Keratinocyte (primary cell): Measurements from ENCODE around the gene IGF2BP2.

ENCODE experiments used
- CTCF ChIP-seq, 3 experiments: IDR thresholded peaks in 1 of 3; conservative IDR thresholded peaks in 1 of 3; optimal IDR thresholded peaks in 1 of 3; 2 replicates in 2 of 3; 3 replicates in 1 of 3; pipeline versions ENCODE3 to v1.5.1; 2011; ENCODE audit warnings: low read length in 3 of 3, mild to moderate bottlenecking in 3 of 3, moderate library complexity in 2 of 3, control low read depth in 1 of 3, inconsistent platforms in 1 of 3; ENCODE audit not compliant: insufficient read depth in 2 of 3; ENCODE audit errors: extremely low read depth in 1 of 3
- EZH2 ChIP-seq: IDR thresholded peaks from one replicate; pipeline ENCODE4 v1.6.1; 2012; ENCODE audit warnings: inconsistent platforms, mild to moderate bottlenecking, low read length, moderate library complexity

- TF ChIP-seq CTCF (optimal IDR thresholded peaks at IDR 0.05 in 1 of 3, IDR thresholded peaks at IDR 0.05 in 1 of 3, conservative IDR thresholded peaks at IDR 0.05 in 1 of 3; ENCODE audit: extremely low read depth in 1 of 3, insufficient read depth in 2 of 3, low read length in 3 of 3) (no peak), EZH2 (no peak)
These were observed 179.1 kb downstream of the IGF2BP2 start for GRCh38 chr3:185645596-185646381.
